ENCODE results near the gene TMEM178B. TPM values are rescaled to one million over a fixed set of nuclear protein-coding genes. Genes with fewer than 3 reads are reported as not detected.

The TMEM178B gene
- total and polyA plus RNA-seq, 12 donors = 1.2 to 54.6 (median 25.7) TPM

- WGBS, 2 donors = 43 to 66% methylated on average over 7 of the region's 7 CpGs
- peak overlapping the region in 4 of 10 donors; percentile 21 to 43 (median 37) for H3K27ac ChIP-seq
Measured at GRCh38 chr7:141290973-141291372, 217.1 kb downstream of the TMEM178B start.

DNA sequence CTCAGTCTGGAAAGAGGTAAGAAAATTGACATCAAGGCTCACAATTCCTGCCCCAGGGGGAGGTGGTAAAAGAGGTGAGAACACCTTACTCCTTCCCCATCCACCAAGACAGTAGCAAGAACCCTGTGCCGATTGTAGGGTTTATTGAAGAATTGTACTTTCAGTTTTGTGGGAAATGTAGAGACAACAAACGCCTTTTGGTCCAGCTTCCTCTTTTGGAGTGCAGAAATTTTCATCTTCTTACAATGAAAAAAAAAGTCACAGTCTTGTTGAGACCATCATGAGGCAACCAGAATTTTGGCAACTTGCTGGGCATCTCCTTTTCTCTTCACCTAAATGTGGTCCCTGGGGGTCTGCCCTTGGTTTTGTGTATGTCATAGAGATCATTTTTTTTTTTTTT is 217.7 kb downstream of the TMEM178B start:
- DNase-seq (no peak), ATAC-seq (no peak)
- Histone ChIP-seq H3K4me1 (peaks cover 0 to 36% (median 6%) of the 10 kb centered on the region in 9 donors), H3K27ac (peak overlapping the region in 4 of 10 donors; percentile 21 to 43 (median 37)), H3K9me3 (no peaks in the 10 kb centered on the region), H3K36me3 (no peaks in the 10 kb centered on the region), H3K4me3 (no peak overlapping the region), H3K27me3 (no peaks in the 10 kb centered on the region)
- intact Hi-C loops (cut with DNase I) = no loop called here
- TF ChIP-seq, protein P1, sequence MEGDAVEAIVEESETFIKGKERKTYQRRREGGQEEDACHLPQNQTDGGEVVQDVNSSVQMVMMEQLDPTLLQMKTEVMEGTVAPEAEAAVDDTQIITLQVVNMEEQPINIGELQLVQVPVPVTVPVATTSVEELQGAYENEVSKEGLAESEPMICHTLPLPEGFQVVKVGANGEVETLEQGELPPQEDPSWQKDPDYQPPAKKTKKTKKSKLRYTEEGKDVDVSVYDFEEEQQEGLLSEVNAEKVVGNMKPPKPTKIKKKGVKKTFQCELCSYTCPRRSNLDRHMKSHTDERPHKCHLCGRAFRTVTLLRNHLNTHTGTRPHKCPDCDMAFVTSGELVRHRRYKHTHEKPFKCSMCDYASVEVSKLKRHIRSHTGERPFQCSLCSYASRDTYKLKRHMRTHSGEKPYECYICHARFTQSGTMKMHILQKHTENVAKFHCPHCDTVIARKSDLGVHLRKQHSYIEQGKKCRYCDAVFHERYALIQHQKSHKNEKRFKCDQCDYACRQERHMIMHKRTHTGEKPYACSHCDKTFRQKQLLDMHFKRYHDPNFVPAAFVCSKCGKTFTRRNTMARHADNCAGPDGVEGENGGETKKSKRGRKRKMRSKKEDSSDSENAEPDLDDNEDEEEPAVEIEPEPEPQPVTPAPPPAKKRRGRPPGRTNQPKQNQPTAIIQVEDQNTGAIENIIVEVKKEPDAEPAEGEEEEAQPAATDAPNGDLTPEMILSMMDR (IDR thresholded peaks at IDR 0.05) = no peak
- WGBS, 2 donors = 63 to 83% methylated on average over 2 of the region's 2 CpGs

More at GRCh38 chr7:141290973-141291372, 217.1 kb downstream of the TMEM178B start:
- TF ChIP-seq, protein P1 (IDR thresholded peaks at IDR 0.05) = no peak
- DNase-seq (no peak), ATAC-seq (peak in 3 of 8 donors; percentile 9 to 51 (median 35))
- Histone ChIP-seq H3K4me1 (peaks cover 0 to 39% (median 6%) of the 10 kb centered on the region in 9 donors), H3K36me3 (no peaks in the 10 kb centered on the region), H3K27me3 (no peaks in the 10 kb centered on the region), H3K9me3 (no peaks in the 10 kb centered on the region), H3K4me3 (no peak overlapping the region)
- intact Hi-C loops (cut with DNase I) = no loop called here

- TF ChIP-seq, protein P1 (IDR thresholded peaks at IDR 0.05) = no peak
- no peaks in the 10 kb centered on the region for H3K9me3 ChIP-seq
- no peaks in the 10 kb centered on the region for H3K36me3 ChIP-seq
- 65 to 70% methylated on average over 2 of the region's 2 CpGs for WGBS, 2 donors
- ATAC-seq = no peak
- no peak overlapping the region for H3K4me3 ChIP-seq
- no peak overlapping the region for H3K27ac ChIP-seq
- DNase-seq = no peak
- H3K27me3 ChIP-seq = no peaks in the 10 kb centered on the region
- H3K4me1 ChIP-seq = peaks cover 0 to 16% (median 6%) of the 10 kb centered on the region in 9 donors
- intact Hi-C loops (cut with DNase I) = no loop called here
Measured at GRCh38 chr7:141294143-141294829, 220.4 kb downstream of the TMEM178B start.

DNA sequence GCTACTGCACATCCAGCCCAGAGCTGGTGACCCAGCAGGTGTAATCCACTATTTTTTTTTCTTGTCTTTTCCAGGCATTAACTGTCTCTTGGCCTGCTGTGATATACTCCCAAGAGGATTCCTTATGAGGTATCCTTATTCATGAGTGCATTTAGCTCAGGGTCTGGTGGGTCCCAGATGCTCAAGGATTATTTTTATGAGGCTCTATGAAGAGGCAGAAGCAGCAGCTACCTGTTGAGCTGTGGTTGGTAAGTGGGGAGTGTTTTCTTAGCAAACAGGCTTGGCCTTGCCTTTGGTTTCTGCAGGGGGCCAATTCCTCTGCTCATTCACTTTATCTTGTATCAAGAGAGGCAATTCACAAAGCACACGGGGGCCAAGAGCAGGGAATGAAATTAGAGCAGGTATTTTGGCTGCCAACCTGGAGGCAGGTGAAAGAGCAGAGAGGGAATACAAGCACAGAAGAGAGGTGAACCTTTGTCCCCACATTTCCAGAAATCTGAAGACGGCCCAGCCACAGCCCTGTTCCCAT is 221.6 kb downstream of the TMEM178B start:
- H3K4me3 ChIP-seq = no peak overlapping the region
- no peak for ATAC-seq
- H3K36me3 ChIP-seq = no peaks in the 10 kb centered on the region
- TF ChIP-seq, protein P1 (IDR thresholded peaks at IDR 0.05) = no peak
- H3K9me3 ChIP-seq = no peaks in the 10 kb centered on the region
- no peaks in the 10 kb centered on the region for H3K27me3 ChIP-seq
- H3K4me1 ChIP-seq = peaks cover 0 to 16% (median 6%) of the 10 kb centered on the region in 9 donors
- intact Hi-C loops (cut with DNase I) = no loop called here
- 18 to 25% methylated on average over 2 of the region's 2 CpGs for WGBS, 2 donors
- no peak for DNase-seq
- H3K27ac ChIP-seq = no peak overlapping the region
